GM19438 (cell line): ENCODE measurements around the gene ARHGAP25.
A peak's percentile ranks its signal among the peaks of the same experiment; 100 is the strongest.

ENCODE experiments used
- ATAC-seq: cut with Tn5 transposase; IDR thresholded peaks from one replicate; pipeline ENCODE4 v1.9.1; 2021; ENCODE audit warnings: low read depth; ENCODE audit not compliant: unreplicated experiment

Gene ARHGAP25

GRCh38 chr2:68827666-68828065 lies 93.1 kb downstream of the ARHGAP25 start:
- no peak for ATAC-seq

- no peak for ATAC-seq
Measured at GRCh38 chr2:68828887-68829708, 94.5 kb downstream of the ARHGAP25 start.

- ATAC-seq, result no peak
Measured at GRCh38 chr2:68829749-68830148, 95.1 kb downstream of the ARHGAP25 start.

- no peak for ATAC-seq
Measured at GRCh38 chr2:68831686-68832232, 97.1 kb downstream of the ARHGAP25 start.

- ATAC-seq, result peak; percentile 63
Measured at GRCh38 chr2:68832233-68832869, 97.7 kb downstream of the ARHGAP25 start.

GRCh38 chr2:68833162-68833561 lies 98.6 kb downstream of the ARHGAP25 start:
- ATAC-seq, result no peak

GRCh38 chr2:68834737-68835376 lies 100.2 kb downstream of the ARHGAP25 start:
- ATAC-seq, result no peak

- ATAC-seq, result no peak
Measured at GRCh38 chr2:68835621-68836020, 101.0 kb downstream of the ARHGAP25 start.

GRCh38 chr2:68837164-68837860 lies 102.7 kb downstream of the ARHGAP25 start:
- ATAC-seq, result peak; percentile 43

GRCh38 chr2:68837861-68838341 lies 103.3 kb downstream of the ARHGAP25 start:
- peak; percentile 70 for ATAC-seq

- ATAC-seq, result no peak
Measured at GRCh38 chr2:68838641-68839040, 104.0 kb downstream of the ARHGAP25 start.

- ATAC-seq, result no peak
Measured at GRCh38 chr2:68839260-68839833, 104.7 kb downstream of the ARHGAP25 start.

- ATAC-seq, result no peak
Measured at GRCh38 chr2:68845043-68845442, 110.4 kb downstream of the ARHGAP25 start.

GRCh38 chr2:68846091-68846490 lies 111.5 kb downstream of the ARHGAP25 start:
- ATAC-seq, result no peak

GRCh38 chr2:68847751-68848150 lies 113.1 kb downstream of the ARHGAP25 start:
- no peak for ATAC-seq

- ATAC-seq, result no peak
Measured at GRCh38 chr2:68849579-68850030, 115.0 kb downstream of the ARHGAP25 start.

- ATAC-seq, result no peak
Measured at GRCh38 chr2:68850524-68850923, 115.9 kb downstream of the ARHGAP25 start.

GRCh38 chr2:68853035-68853434 lies 118.4 kb downstream of the ARHGAP25 start:
- ATAC-seq, result no peak

- ATAC-seq, result no peak
Measured at GRCh38 chr2:68853915-68854314, 119.3 kb downstream of the ARHGAP25 start.

- no peak for ATAC-seq
Measured at GRCh38 chr2:68854476-68854875, 119.9 kb downstream of the ARHGAP25 start.
